Measurements from ENCODE around the gene SEC23A.
"Not testable (repeated sequence)": the region's sequence is repeated elsewhere in the genome, so short reads cannot be mapped to it uniquely, and the experiment has no call there.

Gene SEC23A

GRCh38 chr14:39028620-39029019 lies 74.4 kb downstream of the SEC23A start:
- FAIRE-seq: no peak

GRCh38 chr14:39025810-39026627 lies 77.0 kb downstream of the SEC23A start:
- FAIRE-seq: no peak

- FAIRE-seq: no peak
Observed at GRCh38 chr14:39025250-39025809, 77.7 kb downstream of the SEC23A start.

GRCh38 chr14:39023939-39024871 lies 78.8 kb downstream of the SEC23A start:
- FAIRE-seq: no peak

- FAIRE-seq: not testable (repeated sequence)
Observed at GRCh38 chr14:39017096-39018016, 85.7 kb downstream of the SEC23A start.

GRCh38 chr14:39016733-39017095 lies 86.3 kb downstream of the SEC23A start:
- FAIRE-seq: no peak

GRCh38 chr14:39015964-39016577 lies 87.0 kb downstream of the SEC23A start:
- FAIRE-seq: no peak

GRCh38 chr14:39015360-39015961 lies 87.6 kb downstream of the SEC23A start:
- FAIRE-seq: peak; percentile 91

- no peak for FAIRE-seq
Observed at GRCh38 chr14:39014460-39014859, 88.6 kb downstream of the SEC23A start.

- FAIRE-seq: not testable (repeated sequence)
Observed at GRCh38 chr14:39008965-39009364, 94.1 kb downstream of the SEC23A start.

GRCh38 chr14:39006721-39007410 lies 96.2 kb downstream of the SEC23A start:
- no peak for FAIRE-seq

GRCh38 chr14:39005044-39005880 lies 97.8 kb downstream of the SEC23A start:
- FAIRE-seq: no peak

GRCh38 chr14:38999949-39000348 lies 103.1 kb downstream of the SEC23A start:
- no peak for FAIRE-seq

- no peak for FAIRE-seq
Observed at GRCh38 chr14:38994731-38995130, 108.3 kb downstream of the SEC23A start.

- no peak for FAIRE-seq
Observed at GRCh38 chr14:38993981-38994380, 109.1 kb downstream of the SEC23A start.

- FAIRE-seq: no peak
Observed at GRCh38 chr14:38992067-38992844, 110.8 kb downstream of the SEC23A start.

GRCh38 chr14:38991299-38991698 lies 111.7 kb downstream of the SEC23A start:
- FAIRE-seq: no peak

- no peak for FAIRE-seq
Observed at GRCh38 chr14:38989922-38990546, 113.0 kb downstream of the SEC23A start.

- no peak for FAIRE-seq
Observed at GRCh38 chr14:38987781-38988180, 115.3 kb downstream of the SEC23A start.
